HG03135 (cell line): Measurements from ENCODE around the gene SSBP4.

ENCODE experiments used
- ATAC-seq: cut with Tn5 transposase; IDR thresholded peaks from one replicate; pipeline ENCODE4 v1.9.1; 2021; ENCODE audit warnings: mild to moderate bottlenecking, moderate library complexity; ENCODE audit not compliant: unreplicated experiment

Gene SSBP4

GRCh38 chr19:18419699-18420460 is 682 bp downstream of the SSBP4 start:
- no peak for ATAC-seq

GRCh38 chr19:18420930-18421329 is 1.7 kb downstream of the SSBP4 start:
- ATAC-seq: no peak

- ATAC-seq: no peak
Measured at GRCh38 chr19:18421371-18421959, 2.3 kb downstream of the SSBP4 start.

DNA sequence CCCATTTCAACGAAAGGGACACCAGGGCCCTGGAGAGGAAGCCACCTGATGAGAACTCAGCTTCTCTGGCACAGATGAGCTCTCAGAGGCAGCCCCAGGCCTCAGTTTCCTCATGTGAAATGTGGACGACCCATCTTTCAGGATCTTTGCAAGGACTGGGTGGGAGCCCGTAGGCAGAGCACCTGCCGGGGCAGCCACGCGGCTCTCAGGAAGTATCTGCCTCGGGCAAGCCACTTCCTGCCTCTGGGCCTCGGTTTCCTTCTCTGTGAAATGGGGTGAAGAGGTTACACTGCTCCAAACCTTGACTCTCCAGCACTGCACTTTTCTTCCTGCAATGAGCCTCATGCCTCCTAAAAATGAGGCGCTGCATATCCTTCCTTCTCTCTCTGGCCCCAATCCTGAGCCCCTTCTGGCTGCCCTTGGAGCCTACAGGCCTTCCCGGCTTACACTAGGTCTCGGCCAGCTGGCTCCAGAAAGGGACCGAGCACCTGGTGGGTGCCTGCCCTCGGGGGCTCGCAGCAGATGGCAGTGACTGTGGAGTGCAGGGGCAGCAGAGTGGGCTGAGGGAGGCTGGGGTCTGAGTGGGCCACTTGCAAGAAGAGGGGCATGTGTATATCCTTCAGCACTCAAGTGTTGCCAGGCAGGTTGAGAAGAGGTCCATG is 3.5 kb downstream of the SSBP4 start:
- ATAC-seq: no peak

DNA sequence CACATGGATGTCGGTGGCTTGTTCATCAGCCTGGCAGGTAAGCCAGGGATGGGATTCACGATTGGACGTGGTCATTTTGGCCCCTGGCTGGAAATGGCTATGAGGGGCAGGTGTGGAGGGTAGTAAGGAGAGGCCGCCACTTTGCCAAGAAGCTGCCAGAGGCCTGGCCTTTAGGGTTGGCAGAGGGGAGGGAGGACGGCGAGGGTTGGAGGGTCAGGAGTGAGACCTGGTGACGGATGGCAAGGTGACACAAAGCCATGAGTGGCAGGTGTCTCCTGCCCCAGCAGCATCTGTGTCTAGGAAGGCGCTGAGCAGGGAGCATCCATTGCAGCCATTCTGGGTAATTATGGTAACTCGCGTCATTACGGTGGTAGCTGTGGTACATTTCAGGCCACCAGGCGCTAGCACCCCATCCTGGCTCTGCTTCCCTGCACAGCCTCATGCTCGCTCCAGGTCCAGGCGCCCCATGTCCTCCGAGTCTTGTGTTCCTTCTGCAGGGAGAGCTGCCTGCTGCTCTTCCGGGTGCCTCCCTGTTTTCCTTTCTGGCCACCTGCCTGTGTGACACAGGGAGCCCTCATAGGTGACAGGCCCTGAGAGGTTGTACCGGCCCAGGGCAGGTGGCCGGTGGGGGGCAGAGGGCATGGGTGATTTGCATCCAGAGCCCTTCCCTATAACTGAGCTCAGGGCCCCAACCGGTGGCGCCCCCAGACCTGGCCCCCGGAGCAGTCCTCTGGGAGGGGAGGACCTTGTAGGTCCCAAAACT is 4.2 kb downstream of the SSBP4 start:
- no peak for ATAC-seq

DNA sequence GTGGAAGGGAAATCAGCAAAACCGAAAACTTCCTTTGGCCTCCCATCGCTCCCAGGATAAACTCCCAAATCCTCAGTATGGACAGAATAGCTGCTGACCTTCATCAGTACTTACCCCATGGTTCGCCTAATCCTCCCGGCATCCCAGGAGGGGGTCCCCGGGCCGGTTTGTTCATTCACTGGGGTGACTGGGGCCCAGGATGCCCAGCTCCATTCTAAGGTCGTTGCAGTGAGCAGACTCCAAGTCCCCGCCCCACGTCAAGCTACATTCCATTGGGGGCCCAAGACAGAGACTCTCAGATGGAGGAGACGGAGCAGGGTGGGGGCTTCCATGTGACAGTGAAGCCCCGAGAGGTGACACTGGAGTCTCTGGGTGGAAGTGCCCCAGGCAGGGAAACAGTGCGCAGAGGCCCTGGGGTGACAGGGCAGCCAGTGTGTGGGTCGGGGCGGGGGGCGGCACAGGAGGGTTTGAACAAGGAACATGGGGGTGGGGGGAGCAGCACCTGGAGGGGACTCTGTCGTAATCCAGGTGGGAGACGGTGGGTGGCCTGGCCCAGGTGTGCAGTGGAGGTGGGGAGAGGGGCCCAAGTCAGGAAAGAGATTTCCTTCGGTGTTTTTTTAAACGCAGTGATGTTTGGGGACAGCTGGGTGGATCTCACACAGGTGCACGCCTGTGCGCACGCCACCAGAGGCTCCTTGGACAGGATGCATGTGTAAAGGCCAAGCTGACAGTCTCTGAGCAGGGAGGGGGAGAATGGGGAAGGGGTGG is 5.1 kb downstream of the SSBP4 start:
- ATAC-seq: no peak

GRCh38 chr19:18424890-18425514 is 5.8 kb downstream of the SSBP4 start:
- ATAC-seq: no peak

DNA sequence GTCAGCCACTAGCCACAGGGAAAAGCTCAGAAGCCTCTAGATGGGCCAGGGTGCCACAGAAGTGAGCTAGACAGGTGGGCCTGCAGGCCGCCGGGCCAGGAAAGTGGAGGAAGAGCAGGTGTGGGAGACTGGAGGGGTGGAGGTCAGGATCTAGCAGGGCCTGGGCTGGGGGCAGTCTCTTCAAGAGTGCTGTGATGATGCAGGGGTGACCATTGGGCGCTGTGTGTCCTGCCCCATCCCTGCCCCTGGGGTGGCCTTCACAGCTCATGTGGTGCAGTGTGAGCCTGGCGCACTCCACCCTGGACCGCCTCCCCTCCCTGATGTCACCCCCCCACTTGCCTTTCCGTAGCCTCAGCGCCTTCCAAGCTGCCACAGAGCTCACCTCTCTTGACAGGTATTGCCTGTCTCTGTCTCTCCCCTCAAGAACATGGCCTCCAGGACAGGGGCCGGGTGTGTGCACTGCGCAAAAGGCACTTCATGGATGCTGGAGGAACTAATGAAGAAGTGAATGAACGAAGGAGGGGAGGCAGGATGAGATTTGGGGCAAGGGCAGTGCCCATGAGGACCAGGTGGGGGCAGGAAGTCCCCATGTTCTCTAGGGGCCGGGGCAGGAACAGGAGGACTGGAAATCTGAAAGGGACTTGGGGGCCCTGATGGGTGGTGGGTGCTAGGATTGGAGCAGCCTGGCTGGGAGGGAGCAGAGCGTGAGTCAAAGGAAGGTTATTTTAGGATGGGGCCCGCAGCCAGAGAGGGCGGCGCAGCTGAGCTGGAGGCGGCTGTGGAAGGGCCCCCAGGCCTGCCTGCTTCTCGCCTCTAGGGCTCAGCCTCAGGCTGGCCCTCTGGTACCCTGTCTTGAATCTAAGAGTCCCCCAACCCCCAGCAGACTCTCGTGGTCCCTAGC is 6.6 kb downstream of the SSBP4 start:
- ATAC-seq: no peak

- ATAC-seq: no peak
Measured at GRCh38 chr19:18426416-18426767, 7.2 kb downstream of the SSBP4 start.

DNA sequence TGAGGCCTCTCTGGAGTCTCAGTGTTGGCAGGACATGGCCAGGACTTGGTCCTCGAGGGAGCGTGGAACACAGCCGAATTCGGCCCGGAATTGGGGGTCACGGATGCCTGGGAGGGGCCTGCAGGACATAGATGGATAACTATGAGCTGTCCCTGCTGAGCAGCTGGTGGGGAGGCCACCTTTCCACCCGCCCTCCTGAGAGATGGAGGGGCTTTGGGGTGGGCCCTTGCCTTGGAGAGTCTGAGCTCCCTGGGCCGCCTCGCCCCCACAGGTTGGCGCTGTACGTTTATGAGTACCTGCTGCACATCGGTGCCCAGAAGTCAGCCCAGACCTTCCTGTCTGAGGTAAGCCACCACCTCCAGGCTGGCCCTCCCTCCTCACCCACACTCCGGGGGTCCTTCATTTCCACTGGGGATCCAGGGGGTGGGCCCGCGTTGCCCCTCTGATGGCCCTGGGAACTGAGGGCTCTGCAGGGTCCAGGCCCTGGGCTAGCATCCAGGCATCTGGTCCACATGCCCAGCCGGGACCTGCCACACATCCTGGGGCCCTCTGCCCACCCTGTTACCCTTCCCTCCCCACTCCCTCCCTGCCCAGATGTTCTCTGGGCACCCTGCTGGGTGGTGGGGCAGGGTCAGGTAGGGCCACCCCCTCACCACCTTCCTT is 8.0 kb downstream of the SSBP4 start:
- ATAC-seq: no peak

- no peak for ATAC-seq
Measured at GRCh38 chr19:18427743-18428113, 8.5 kb downstream of the SSBP4 start.

GRCh38 chr19:18428173-18428786 is 9.1 kb downstream of the SSBP4 start:
- ATAC-seq: no peak

DNA sequence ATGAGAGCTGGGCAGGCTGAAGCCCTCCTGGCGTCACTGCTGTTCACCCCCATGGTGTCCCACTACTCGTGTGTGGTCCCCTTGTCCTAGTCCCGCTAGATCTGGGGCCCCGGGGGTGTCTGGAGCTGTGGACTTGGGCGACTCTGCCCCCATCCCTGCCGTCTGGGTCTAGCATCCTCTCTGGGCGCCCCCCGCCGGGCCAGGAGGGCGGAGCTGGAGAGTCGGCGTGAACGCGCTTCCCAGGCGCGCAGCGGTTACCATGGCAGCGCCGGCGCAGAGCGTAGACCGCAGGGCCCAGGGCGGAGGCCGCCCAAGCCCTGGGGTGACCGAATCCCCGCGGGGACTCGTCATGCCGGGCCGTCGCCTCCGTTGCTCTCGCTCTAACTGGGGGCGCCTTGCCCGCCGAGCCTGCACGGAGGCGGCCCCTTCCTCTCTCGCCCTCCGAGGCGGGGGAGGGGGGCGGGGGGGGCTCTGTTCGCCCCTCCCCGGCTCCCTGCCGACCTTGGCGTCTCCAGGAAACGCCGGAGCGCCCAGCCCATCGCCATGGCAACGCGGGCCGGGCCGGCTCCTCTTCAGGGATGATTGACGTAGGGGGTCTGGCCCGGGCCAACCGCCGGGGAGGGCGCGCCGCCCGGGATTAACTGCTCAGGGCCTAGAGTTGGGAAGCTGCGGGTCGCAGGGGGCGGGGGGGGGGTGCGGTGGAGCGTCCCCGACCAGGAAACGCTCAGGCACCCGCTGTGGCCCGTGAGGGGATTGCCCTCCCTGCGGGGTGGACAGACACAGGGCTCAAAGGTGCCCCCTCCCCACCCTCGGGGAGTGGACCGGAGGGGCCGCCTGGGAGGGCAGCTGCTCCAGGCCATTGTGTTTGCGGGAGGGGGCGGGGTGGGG is 9.8 kb downstream of the SSBP4 start:
- ATAC-seq: peak; percentile 49

- no peak for ATAC-seq
Measured at GRCh38 chr19:18429717-18430416, 10.7 kb downstream of the SSBP4 start.

DNA sequence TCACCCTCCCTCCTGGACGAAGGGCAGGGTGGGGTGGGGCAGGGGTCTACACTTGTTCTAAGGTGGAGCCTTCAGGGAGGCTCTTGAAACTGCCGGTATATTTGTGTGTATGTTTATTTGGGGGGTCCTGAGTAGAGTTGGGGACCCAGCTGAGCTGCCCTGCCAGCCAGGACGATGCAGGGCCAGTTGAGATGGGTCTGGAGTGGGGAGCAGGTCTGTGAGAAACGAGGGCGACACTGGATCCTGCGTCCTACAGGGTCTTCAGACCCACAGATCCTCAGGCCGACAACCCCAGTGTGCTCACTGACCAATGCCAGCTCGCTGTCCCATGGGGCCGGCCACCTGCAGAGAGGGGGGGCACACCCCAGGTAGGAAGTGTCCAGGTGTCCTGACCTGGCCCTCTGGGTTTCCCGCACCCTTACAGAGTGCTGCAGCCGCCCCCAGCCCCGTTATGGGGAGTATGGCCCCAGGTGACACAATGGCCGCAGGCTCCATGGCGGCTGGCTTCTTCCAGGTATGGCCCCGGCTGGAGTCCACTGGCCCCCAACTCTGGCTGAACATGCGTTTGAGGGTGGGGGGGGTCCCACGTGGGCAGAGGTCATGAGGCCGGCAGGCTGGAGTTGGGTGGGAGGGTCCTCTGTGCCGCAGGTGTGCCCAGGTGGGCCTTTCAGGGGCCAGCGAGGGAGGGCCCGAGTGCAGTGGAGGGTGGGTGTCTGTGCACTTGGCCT is 11.4 kb downstream of the SSBP4 start:
- ATAC-seq: no peak
